Stimulated activated CD8-positive, alpha-beta memory T cell treated with anti-CD3 and anti-CD28 coated beads, Interleukin-15, amount 100 ng/mL, for 24 hours (primary cell): Measurements from ENCODE around the gene BAK1.
"Not testable (repeated sequence)": the region's sequence is repeated elsewhere in the genome, so short reads cannot be mapped to it uniquely, and the experiment has no call there.

ENCODE experiments used
- DNase-seq: peaks from one replicate; pipeline ENCODE4 v3.0.0-alpha.2; 2020; ENCODE audit warnings: low read depth

The BAK1 gene

GRCh38 chr6:33586108-33586640, 6.1 kb upstream of the BAK1 start:
- no peak for DNase-seq

GRCh38 chr6:33585403-33586107, 5.5 kb upstream of the BAK1 start:
- peak; percentile 89 for DNase-seq

GRCh38 chr6:33584700-33585402, 4.8 kb upstream of the BAK1 start:
- no peak for DNase-seq

- no peak for DNase-seq
Measured at GRCh38 chr6:33583591-33584155, 3.6 kb upstream of the BAK1 start.

- DNase-seq, result no peak
Measured at GRCh38 chr6:33581186-33581585, 1.1 kb upstream of the BAK1 start.

GRCh38 chr6:33578588-33579011, 1.5 kb downstream of the BAK1 start:
- no peak for DNase-seq

- DNase-seq, result no peak
Measured at GRCh38 chr6:33578164-33578563, 1.9 kb downstream of the BAK1 start.

GRCh38 chr6:33577718-33578117, 2.4 kb downstream of the BAK1 start:
- DNase-seq, result no peak

- no peak for DNase-seq
Measured at GRCh38 chr6:33577106-33577535, 3.0 kb downstream of the BAK1 start.

GRCh38 chr6:33576668-33577067, 3.4 kb downstream of the BAK1 start:
- DNase-seq, result no peak

GRCh38 chr6:33575211-33575610, 4.9 kb downstream of the BAK1 start:
- no peak for DNase-seq

- DNase-seq, result no peak
Measured at GRCh38 chr6:33571637-33572316, 8.3 kb downstream of the BAK1 start.

GRCh38 chr6:33570806-33571636, 9.1 kb downstream of the BAK1 start:
- DNase-seq, result peak; percentile 68

- no peak for DNase-seq
Measured at GRCh38 chr6:33568826-33569570, 11.1 kb downstream of the BAK1 start.

- no peak for DNase-seq
Measured at GRCh38 chr6:33567836-33568235, 12.2 kb downstream of the BAK1 start.

- no peak for DNase-seq
Measured at GRCh38 chr6:33566182-33567084, 13.6 kb downstream of the BAK1 start.

GRCh38 chr6:33558801-33559200, 21.3 kb downstream of the BAK1 start:
- DNase-seq, result no peak

GRCh38 chr6:33557376-33557775, 22.7 kb downstream of the BAK1 start:
- no peak for DNase-seq

- not testable (repeated sequence) for DNase-seq
Measured at GRCh38 chr6:33552883-33553282, 27.2 kb downstream of the BAK1 start.

- no peak for DNase-seq
Measured at GRCh38 chr6:33552252-33552651, 27.8 kb downstream of the BAK1 start.
